ENCODE measurements around the gene ASPSCR1. TPM values are rescaled to one million over a fixed set of nuclear protein-coding genes. Genes with fewer than 3 reads are reported as not detected.
A peak's percentile ranks its signal among the peaks of the same experiment; 100 is the strongest.

ASPSCR1 gene
- total and polyA plus RNA-seq, 2 of the 13 experiments (the other 11 are each of a cell fraction or from before 2014, with no cell fraction given), result 274 to 314 TPM

DNA sequence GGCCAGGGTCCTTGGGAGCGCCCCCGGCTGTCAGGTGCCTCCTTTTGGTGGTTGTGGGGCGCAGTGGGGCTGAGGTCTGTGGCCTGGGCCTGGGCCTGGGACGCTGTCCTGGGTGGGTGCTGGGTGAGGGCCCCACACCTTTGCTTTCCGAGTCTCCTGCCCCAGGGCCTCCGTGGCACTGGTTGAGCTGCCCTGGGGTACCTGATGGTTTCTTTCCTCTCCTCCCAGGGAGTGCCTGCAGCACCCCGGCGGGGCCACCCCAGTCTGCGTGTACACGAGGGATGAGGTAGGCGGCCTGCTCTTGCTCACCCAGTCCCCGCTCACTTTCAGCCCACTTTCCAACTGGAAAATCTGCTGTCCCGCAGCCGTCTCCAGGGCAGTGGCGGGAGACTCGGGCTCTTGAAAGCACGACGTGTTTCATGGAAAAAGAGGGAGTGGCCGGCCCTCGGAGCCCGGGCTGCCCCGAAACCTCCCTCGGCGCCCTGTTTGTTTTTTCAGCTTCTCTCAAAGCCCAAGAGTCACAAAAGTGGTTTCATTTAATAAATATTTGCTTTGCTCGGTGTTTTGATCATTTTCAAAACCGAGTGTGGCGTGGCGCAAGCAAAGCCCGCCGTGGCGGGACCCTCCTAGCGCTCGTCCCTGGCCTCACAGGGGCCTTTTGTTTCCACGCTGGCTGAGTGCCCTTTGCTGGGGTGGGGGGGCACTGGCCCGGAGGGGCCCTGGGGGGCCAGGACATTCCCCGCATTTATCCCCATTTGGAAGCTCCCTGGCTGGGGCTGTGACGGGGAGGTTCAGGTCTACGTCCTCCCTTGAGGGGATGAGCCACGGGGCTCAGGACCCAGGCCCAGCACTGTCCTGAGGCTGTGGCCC lies 17.4 kb downstream of the ASPSCR1 start (continued):
- TF ChIP-seq ZBTB43 (CRISPR knock-in tag; conservative IDR thresholded peaks at IDR 0.05) (0 out of 2 replicates have a peak, but pooled peaks have one; percentile 12), ERF (CRISPR knock-in tag; IDR thresholded peaks at IDR 0.05) (0 out of 2 replicates have a peak, but pooled peaks have one; percentile 35), EEA1 (CRISPR knock-in tag; IDR thresholded peaks at IDR 0.05; ENCODE audit: borderline replicate concordance) (0 out of 2 replicates have a peak, but pooled peaks have one; percentile 11), KLF11 (CRISPR knock-in tag; IDR thresholded peaks at IDR 0.05) (peak; percentile 24; the same call in 1 of the 2 replicates), PPARG (CRISPR knock-in tag; conservative IDR thresholded peaks at IDR 0.05) (0 out of 2 replicates have a peak, but pooled peaks have one; percentile 31), ZNF878 (CRISPR knock-in tag; IDR thresholded peaks at IDR 0.05) (peak; percentile 93), ZNF792 (CRISPR knock-in tag; IDR thresholded peaks at IDR 0.05) (peak; percentile 34; the same call in 1 of the 2 replicates), GABPB1 (CRISPR knock-in tag; IDR thresholded peaks at IDR 0.05) (peak; percentile 10; the same call in 1 of the 2 replicates), ZNF276 (CRISPR knock-in tag; IDR thresholded peaks at IDR 0.05; ENCODE audit: low read depth) (no peak; the same call in 1 of the 2 replicates), SMAD3 (CRISPR knock-in tag; IDR thresholded peaks at IDR 0.05) (peak; percentile 79; the same call in 1 of the 2 replicates), ZNF275 (CRISPR knock-in tag; IDR thresholded peaks at IDR 0.05; ENCODE audit: borderline replicate concordance) (no peak; the same call in 1 of the 2 replicates)
- TF ChIP-seq, protein P1, sequence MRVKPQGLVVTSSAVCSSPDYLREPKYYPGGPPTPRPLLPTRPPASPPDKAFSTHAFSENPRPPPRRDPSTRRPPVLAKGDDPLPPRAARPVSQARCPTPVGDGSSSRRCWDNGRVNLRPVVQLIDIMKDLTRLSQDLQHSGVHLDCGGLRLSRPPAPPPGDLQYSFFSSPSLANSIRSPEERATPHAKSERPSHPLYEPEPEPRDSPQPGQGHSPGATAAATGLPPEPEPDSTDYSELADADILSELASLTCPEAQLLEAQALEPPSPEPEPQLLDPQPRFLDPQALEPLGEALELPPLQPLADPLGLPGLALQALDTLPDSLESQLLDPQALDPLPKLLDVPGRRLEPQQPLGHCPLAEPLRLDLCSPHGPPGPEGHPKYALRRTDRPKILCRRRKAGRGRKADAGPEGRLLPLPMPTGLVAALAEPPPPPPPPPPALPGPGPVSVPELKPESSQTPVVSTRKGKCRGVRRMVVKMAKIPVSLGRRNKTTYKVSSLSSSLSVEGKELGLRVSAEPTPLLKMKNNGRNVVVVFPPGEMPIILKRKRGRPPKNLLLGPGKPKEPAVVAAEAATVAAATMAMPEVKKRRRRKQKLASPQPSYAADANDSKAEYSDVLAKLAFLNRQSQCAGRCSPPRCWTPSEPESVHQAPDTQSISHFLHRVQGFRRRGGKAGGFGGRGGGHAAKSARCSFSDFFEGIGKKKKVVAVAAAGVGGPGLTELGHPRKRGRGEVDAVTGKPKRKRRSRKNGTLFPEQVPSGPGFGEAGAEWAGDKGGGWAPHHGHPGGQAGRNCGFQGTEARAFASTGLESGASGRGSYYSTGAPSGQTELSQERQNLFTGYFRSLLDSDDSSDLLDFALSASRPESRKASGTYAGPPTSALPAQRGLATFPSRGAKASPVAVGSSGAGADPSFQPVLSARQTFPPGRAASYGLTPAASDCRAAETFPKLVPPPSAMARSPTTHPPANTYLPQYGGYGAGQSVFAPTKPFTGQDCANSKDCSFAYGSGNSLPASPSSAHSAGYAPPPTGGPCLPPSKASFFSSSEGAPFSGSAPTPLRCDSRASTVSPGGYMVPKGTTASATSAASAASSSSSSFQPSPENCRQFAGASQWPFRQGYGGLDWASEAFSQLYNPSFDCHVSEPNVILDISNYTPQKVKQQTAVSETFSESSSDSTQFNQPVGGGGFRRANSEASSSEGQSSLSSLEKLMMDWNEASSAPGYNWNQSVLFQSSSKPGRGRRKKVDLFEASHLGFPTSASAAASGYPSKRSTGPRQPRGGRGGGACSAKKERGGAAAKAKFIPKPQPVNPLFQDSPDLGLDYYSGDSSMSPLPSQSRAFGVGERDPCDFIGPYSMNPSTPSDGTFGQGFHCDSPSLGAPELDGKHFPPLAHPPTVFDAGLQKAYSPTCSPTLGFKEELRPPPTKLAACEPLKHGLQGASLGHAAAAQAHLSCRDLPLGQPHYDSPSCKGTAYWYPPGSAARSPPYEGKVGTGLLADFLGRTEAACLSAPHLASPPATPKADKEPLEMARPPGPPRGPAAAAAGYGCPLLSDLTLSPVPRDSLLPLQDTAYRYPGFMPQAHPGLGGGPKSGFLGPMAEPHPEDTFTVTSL (CRISPR knock-in tag; IDR thresholded peaks at IDR 0.05; ENCODE audit: borderline replicate concordance), result peak; percentile 77
- TF ChIP-seq, protein P2, sequence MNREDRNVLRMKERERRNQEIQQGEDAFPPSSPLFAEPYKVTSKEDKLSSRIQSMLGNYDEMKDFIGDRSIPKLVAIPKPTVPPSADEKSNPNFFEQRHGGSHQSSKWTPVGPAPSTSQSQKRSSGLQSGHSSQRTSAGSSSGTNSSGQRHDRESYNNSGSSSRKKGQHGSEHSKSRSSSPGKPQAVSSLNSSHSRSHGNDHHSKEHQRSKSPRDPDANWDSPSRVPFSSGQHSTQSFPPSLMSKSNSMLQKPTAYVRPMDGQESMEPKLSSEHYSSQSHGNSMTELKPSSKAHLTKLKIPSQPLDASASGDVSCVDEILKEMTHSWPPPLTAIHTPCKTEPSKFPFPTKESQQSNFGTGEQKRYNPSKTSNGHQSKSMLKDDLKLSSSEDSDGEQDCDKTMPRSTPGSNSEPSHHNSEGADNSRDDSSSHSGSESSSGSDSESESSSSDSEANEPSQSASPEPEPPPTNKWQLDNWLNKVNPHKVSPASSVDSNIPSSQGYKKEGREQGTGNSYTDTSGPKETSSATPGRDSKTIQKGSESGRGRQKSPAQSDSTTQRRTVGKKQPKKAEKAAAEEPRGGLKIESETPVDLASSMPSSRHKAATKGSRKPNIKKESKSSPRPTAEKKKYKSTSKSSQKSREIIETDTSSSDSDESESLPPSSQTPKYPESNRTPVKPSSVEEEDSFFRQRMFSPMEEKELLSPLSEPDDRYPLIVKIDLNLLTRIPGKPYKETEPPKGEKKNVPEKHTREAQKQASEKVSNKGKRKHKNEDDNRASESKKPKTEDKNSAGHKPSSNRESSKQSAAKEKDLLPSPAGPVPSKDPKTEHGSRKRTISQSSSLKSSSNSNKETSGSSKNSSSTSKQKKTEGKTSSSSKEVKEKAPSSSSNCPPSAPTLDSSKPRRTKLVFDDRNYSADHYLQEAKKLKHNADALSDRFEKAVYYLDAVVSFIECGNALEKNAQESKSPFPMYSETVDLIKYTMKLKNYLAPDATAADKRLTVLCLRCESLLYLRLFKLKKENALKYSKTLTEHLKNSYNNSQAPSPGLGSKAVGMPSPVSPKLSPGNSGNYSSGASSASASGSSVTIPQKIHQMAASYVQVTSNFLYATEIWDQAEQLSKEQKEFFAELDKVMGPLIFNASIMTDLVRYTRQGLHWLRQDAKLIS (CRISPR knock-in tag; IDR thresholded peaks at IDR 0.05), result peak; percentile 92
